ENCODE results near the gene PLCXD3.

The PLCXD3 gene

GRCh38 chr5:41410737-41411136 lies 99.7 kb downstream of the PLCXD3 start:
- ChIA-PET POLR2A (no interaction called here), CTCF (no interaction called here)
- H3K4me3 ChIP-seq (ENCODE audit: low read depth, low read length) = no peak overlapping the region
- TF ChIP-seq CTCF (IDR thresholded peaks at IDR 0.05; ENCODE audit: insufficient read depth, low read length, missing control alignments) = no peak
- DNase-seq (ENCODE audit: low read depth, low spot score) = no peak

GRCh38 chr5:41410307-41410706 lies 100.1 kb downstream of the PLCXD3 start:
- TF ChIP-seq CTCF (IDR thresholded peaks at IDR 0.05; ENCODE audit: insufficient read depth, low read length, missing control alignments) = no peak
- no peak overlapping the region for H3K4me3 ChIP-seq (ENCODE audit: low read depth, low read length)
- CTCF ChIA-PET = no interaction called here
- DNase-seq (ENCODE audit: low read depth, low spot score) = no peak
- POLR2A ChIA-PET = no interaction called here

DNA sequence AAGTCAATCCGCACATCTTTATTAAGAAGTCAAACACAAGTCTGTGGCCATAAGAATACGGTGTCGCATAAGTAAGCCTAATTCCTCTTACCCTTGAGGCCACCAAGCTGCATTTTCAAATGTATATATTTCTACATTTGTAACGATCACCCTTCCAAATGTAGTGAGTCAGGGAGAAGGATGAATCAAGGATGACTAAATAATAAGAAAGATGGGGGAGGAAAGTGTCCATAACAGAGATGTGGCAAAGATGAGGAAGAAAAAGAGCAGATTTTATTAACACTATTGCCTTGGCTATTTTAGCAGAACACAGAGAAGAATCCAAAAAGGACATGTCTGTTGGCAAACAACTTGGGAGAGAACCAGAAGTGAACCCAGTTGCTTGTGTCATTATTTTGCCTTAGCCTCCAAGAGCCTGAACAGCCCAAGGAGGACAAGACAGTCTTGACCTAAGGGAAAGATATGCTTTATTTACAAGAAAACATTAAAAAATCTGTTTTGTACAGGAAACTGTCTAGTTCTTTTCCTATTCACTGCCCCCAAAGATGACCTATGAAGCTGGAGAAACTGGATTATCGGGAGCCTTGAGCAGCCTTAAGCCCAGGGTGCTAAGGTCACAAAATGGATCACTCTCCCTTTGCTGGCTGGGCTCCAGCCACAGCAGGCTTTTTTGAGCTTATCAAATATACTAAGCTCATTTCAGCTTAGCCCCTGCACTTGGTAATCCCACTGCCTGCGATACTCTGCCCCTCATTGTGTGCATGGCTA lies 101.5 kb downstream of the PLCXD3 start:
- ChIA-PET CTCF (interaction anchor here (1.1 kb wide), 1 partner anchor 505 kb away, joined by 4 read pairs; no protein-coding TSS in a partner anchor), POLR2A (no interaction called here)
- H3K4me3 ChIP-seq (ENCODE audit: low read depth, low read length) = no peak overlapping the region
- TF ChIP-seq CTCF (IDR thresholded peaks at IDR 0.05; ENCODE audit: insufficient read depth, low read length, missing control alignments) = no peak
- no peak for DNase-seq (ENCODE audit: low read depth, low spot score)

GRCh38 chr5:41406936-41407335 lies 103.5 kb downstream of the PLCXD3 start:
- POLR2A ChIA-PET = no interaction called here
- no peak for TF ChIP-seq CTCF (IDR thresholded peaks at IDR 0.05; ENCODE audit: insufficient read depth, low read length, missing control alignments)
- CTCF ChIA-PET = no interaction called here
- no peak for DNase-seq (ENCODE audit: low read depth, low spot score)
- H3K4me3 ChIP-seq (ENCODE audit: low read depth, low read length) = no peak overlapping the region

- TF ChIP-seq CTCF (IDR thresholded peaks at IDR 0.05; ENCODE audit: insufficient read depth, low read length, missing control alignments) = no peak
- no peak for DNase-seq (ENCODE audit: low read depth, low spot score)
- H3K4me3 ChIP-seq (ENCODE audit: low read depth, low read length) = no peak overlapping the region
- ChIA-PET POLR2A (no interaction called here), CTCF (no interaction called here)
Observed at GRCh38 chr5:41406424-41406823, 104.0 kb downstream of the PLCXD3 start.

DNA sequence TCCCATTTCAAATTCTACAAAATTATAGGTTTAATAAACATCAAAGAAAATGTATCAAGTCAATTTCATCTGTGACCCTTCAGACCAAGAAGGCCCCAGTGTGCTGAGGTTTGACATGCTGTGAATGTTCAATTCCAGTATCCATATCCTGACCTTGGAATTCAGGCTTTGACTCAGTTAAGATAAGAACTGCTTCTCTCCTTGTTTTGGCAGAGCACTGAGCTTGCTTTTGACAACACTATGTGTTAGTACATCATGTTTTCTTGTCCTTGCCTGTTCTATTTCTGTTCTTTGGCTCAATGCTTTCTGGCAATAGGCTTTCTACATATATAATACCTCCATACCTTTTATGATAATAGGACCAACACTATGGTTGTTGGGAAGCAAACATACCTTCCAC lies 105.6 kb downstream of the PLCXD3 start:
- ChIA-PET POLR2A (no interaction called here), CTCF (no interaction called here)
- no peak for DNase-seq (ENCODE audit: low read depth, low spot score)
- no peak for TF ChIP-seq CTCF (IDR thresholded peaks at IDR 0.05; ENCODE audit: insufficient read depth, low read length, missing control alignments)
- no peak overlapping the region for H3K4me3 ChIP-seq (ENCODE audit: low read depth, low read length)
